ENCODE data around the gene ABHD14A.

The ABHD14A gene

GRCh38 chr3:52021489-52022268, 46.8 kb downstream of the ABHD14A start:
- H3K27ac ChIP-seq, result no peak overlapping the region
- TF ChIP-seq, protein P1, sequence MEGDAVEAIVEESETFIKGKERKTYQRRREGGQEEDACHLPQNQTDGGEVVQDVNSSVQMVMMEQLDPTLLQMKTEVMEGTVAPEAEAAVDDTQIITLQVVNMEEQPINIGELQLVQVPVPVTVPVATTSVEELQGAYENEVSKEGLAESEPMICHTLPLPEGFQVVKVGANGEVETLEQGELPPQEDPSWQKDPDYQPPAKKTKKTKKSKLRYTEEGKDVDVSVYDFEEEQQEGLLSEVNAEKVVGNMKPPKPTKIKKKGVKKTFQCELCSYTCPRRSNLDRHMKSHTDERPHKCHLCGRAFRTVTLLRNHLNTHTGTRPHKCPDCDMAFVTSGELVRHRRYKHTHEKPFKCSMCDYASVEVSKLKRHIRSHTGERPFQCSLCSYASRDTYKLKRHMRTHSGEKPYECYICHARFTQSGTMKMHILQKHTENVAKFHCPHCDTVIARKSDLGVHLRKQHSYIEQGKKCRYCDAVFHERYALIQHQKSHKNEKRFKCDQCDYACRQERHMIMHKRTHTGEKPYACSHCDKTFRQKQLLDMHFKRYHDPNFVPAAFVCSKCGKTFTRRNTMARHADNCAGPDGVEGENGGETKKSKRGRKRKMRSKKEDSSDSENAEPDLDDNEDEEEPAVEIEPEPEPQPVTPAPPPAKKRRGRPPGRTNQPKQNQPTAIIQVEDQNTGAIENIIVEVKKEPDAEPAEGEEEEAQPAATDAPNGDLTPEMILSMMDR (conservative IDR thresholded peaks at IDR 0.05), result no peak

- TF ChIP-seq, protein P1 (conservative IDR thresholded peaks at IDR 0.05), result no peak
- H3K27ac ChIP-seq, result no peak overlapping the region
Measured at GRCh38 chr3:52022323-52023100, 47.6 kb downstream of the ABHD14A start.

- TF ChIP-seq, protein P1 (conservative IDR thresholded peaks at IDR 0.05), result no peak
- no peak overlapping the region for H3K27ac ChIP-seq
Measured at GRCh38 chr3:52023101-52023770, 48.4 kb downstream of the ABHD14A start.

DNA sequence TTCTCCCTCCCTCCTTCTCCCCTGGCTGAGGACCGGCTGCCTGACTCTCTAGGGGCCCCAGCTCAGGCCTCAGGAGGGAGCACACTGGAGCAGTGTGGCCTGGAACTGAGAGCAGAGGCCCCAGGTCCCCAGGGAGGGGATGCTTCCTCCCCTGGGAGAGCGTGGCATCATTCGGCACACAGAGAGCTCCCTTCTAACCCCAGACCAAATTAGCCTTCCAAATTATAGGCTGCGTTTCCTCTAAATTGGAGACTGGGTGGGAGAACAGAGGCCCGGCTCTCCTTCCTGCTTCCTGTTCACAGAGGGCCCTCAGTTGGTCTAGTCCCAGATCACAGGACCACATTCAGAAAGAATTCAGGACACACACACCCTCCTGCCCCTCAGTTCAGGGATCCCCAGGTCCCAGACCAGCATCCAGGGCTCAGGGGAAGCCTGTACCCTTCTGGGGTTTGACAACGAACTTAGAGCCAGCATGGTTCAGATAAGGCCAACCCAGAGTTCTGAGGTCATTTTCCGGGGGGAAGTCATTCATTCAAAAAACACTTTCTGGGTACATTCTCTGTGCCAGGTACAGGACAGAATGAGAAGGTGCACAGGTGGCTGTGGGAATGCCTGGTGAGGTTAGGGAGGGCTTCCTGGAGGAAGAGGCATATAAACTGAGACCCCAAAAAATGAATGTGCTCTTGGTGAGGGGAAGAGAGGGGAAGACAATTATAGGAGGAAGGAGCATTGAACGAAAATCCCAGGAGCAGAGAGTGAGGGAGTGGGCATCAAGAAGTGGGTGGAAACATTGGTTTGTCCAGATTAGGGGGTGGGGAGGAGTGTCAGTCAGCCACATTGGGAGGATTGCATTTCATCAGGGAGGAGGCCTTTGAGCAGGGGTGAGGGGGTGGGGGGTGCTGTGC, 49.2 kb downstream of the ABHD14A start:
- TF ChIP-seq, protein P1 (conservative IDR thresholded peaks at IDR 0.05), result no peak

GRCh38 chr3:52024765-52025452, 50.0 kb downstream of the ABHD14A start:
- TF ChIP-seq, protein P1 (conservative IDR thresholded peaks at IDR 0.05), result no peak
- H3K27ac ChIP-seq, result no peak overlapping the region

More for the DNA sequence above, 49.2 kb downstream of the ABHD14A start:
- H3K27ac ChIP-seq, result no peak overlapping the region

- TF ChIP-seq, protein P1 (conservative IDR thresholded peaks at IDR 0.05), result no peak
- H3K27ac ChIP-seq, result no peak overlapping the region
Measured at GRCh38 chr3:52025453-52025852, 50.6 kb downstream of the ABHD14A start.
